ENCODE data around the gene HS6ST1.
A peak's percentile ranks its signal among the peaks of the same experiment; 100 is the strongest.

HS6ST1 gene

GRCh38 chr2:128347701-128348539 is 29.3 kb upstream of the HS6ST1 start:
- DNase-seq (ENCODE audit: low read depth) = peak; percentile 91
- no peak overlapping the region for H3K4me3 ChIP-seq (ENCODE audit: low read length)

GRCh38 chr2:128347171-128347558 is 28.5 kb upstream of the HS6ST1 start:
- no peak for DNase-seq (ENCODE audit: low read depth)
- no peak for TF ChIP-seq CTCF (conservative IDR thresholded peaks at IDR 0.05; ENCODE audit: low read length)
- H3K4me3 ChIP-seq (ENCODE audit: low read length) = no peak overlapping the region

More at GRCh38 chr2:128347701-128348539, 29.3 kb upstream of the HS6ST1 start:
- no peak for TF ChIP-seq CTCF (conservative IDR thresholded peaks at IDR 0.05; ENCODE audit: low read length)

- no peak for TF ChIP-seq CTCF (conservative IDR thresholded peaks at IDR 0.05; ENCODE audit: low read length)
- no peak overlapping the region for H3K4me3 ChIP-seq (ENCODE audit: low read length)
Measured at GRCh38 chr2:128346291-128347170, 27.9 kb upstream of the HS6ST1 start.

DNA sequence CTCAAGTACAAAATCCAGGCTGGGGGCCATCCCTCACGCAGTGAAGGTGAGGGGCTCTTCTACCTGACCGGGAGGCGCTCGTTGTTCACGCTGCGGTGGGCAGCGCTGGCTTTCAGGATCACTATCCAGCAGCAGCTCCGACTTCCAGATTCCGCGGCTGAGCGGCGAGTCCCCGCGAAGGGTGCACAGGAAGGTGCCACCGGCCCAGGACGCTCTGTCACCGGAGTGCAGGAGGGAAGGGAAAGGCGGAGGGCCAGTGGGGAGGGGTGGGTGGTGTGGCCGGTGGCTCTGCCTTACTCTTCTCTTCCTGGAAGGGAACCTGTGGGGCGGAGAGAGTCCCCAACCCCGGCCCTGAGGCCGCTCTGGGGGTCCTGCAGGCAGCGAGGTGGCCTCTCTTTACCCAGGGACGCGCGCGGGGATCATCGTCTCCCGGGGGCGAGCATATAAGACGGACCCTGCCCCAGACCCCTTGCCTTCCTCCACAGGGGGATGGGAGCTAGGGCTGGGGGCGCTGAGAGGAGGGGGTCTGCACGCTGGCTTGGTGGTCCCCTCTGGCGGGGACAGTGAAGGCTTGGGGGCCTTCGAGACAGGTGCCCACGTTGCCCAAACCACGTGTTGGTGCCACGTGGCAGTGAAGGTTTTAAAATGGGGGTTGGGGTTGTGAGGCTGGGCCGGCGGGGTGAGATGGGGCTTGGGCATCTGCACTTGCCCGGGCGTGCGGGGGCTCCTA is 26.9 kb upstream of the HS6ST1 start:
- no peak for TF ChIP-seq CTCF (conservative IDR thresholded peaks at IDR 0.05; ENCODE audit: low read length)
- H3K4me3 ChIP-seq (ENCODE audit: low read length) = no peak overlapping the region
- no peak for DNase-seq (ENCODE audit: low read depth)

More at GRCh38 chr2:128346291-128347170, 27.9 kb upstream of the HS6ST1 start:
- DNase-seq (ENCODE audit: low read depth) = no peak

DNA sequence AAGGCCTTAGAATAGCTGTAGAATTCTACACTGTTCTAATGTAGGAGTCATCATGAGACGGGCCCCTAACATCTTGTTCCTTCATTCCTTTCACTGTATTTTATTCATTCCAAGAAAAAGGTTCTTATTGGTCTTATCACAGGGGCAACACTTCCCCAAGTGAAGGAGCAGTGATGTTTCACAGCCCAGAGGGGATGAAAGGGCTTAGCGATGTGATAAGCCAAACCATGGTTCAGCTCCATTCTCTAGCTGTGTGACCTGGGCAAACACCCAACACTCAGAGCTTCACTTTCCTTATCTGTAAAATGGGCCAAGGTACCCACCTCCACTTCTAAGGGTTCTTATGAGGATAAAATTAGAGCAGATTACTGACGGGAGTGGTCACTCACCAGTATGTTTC is 25.4 kb upstream of the HS6ST1 start:
- no peak for DNase-seq (ENCODE audit: low read depth)
- TF ChIP-seq CTCF (conservative IDR thresholded peaks at IDR 0.05; ENCODE audit: low read length) = no peak
- no peak overlapping the region for H3K4me3 ChIP-seq (ENCODE audit: low read length)

DNA sequence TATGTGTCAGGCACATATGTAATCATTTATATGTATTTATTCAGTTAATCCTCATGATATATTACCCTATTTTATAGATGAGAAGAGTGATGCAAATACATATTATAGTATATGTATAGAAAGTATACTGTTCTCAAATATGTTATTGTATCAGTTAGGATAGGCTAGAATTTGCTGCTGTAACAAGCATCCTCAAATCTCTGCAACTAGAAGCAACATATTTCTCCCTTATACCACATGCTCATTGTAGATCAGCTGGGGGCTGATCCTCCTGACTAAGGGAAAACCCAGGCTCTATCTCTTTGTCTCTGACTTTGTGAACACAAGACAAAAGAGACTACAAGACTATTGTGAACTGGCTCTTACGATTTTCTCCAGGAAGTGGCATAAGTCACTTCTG is 24.8 kb upstream of the HS6ST1 start:
- no peak overlapping the region for H3K4me3 ChIP-seq (ENCODE audit: low read length)
- DNase-seq (ENCODE audit: low read depth) = no peak
- no peak for TF ChIP-seq CTCF (conservative IDR thresholded peaks at IDR 0.05; ENCODE audit: low read length)
